ENCODE results near the gene C2orf49. TPM values are rescaled to one million over a fixed set of nuclear protein-coding genes. Genes with fewer than 3 reads are reported as not detected.

The C2orf49 gene
- total RNA-seq, 2 donors from 2014 or later: 18.1 to 22.2 TPM

- no peak for DNase-seq
- H3K36me3 ChIP-seq (ENCODE audit: control insufficient read depth, insufficient read depth, low read length): peaks cover 37% of the 10 kb centered on the region
- H3K27me3 ChIP-seq (ENCODE audit: control insufficient read depth, insufficient read depth, low read length, poor library complexity, severe bottlenecking): no peaks in the 10 kb centered on the region
- H3K9me3 ChIP-seq (ENCODE audit: control insufficient read depth, low read length): no peaks in the 10 kb centered on the region
- Mint-ChIP-seq H3K27ac (no peak overlapping the region), H3K4me1 (no peaks in the 10 kb centered on the region), H3K4me3 (no peak overlapping the region), H3K9me3 (no peaks in the 10 kb centered on the region), H3K36me3 (ENCODE audit: low read depth) (peaks cover 1% of the 10 kb centered on the region), H3K27me3 (ENCODE audit: insufficient read depth) (no peaks in the 10 kb centered on the region)
- no peak overlapping the region for H3K4me3 ChIP-seq (ENCODE audit: low read length)
- no peak overlapping the region for H3K9ac ChIP-seq (ENCODE audit: extremely low read depth, low read length, poor library complexity, severe bottlenecking)
- TF ChIP-seq, protein P1, sequence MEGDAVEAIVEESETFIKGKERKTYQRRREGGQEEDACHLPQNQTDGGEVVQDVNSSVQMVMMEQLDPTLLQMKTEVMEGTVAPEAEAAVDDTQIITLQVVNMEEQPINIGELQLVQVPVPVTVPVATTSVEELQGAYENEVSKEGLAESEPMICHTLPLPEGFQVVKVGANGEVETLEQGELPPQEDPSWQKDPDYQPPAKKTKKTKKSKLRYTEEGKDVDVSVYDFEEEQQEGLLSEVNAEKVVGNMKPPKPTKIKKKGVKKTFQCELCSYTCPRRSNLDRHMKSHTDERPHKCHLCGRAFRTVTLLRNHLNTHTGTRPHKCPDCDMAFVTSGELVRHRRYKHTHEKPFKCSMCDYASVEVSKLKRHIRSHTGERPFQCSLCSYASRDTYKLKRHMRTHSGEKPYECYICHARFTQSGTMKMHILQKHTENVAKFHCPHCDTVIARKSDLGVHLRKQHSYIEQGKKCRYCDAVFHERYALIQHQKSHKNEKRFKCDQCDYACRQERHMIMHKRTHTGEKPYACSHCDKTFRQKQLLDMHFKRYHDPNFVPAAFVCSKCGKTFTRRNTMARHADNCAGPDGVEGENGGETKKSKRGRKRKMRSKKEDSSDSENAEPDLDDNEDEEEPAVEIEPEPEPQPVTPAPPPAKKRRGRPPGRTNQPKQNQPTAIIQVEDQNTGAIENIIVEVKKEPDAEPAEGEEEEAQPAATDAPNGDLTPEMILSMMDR (conservative IDR thresholded peaks at IDR 0.05): no peak
- WGBS, 2 experiments (ENCODE audit: insufficient coverage in 1 of 2, insufficient read length in 1 of 2): 93 to 95% methylated on average over 4 of the region's 4 CpGs
- no peak overlapping the region for H3K27ac ChIP-seq (ENCODE audit: low read depth, low read length)
- no peaks in the 10 kb centered on the region for H3K4me1 ChIP-seq (ENCODE audit: control insufficient read depth, insufficient read depth, low read length)
These were observed 41.6 kb downstream of the C2orf49 start for GRCh38 chr2:105378921-105379383.

DNA sequence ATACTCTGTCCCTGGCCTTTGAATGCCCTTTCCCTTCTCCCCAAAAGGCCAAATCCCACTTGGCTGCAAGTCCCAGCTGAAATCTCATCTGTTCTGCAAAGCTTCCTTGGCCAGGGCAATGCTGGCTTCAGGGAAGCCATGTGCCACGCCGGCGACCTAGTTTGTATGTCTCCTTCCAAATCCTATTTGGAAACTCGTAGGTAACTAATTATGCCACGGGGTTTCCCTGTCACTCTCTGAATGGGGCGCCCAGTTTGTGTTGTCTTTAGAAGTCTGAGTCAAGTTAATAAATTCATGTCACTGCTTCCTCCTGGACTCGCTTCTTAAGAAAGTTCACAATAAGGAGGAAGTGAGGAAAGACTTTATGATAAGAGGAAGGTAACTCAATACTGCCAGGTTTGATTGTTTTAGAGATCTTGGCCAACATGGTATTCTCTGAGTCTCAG lies 42.4 kb downstream of the C2orf49 start:
- TF ChIP-seq, protein P1 (conservative IDR thresholded peaks at IDR 0.05): no peak
- WGBS, 2 experiments (ENCODE audit: insufficient coverage in 1 of 2, insufficient read length in 1 of 2): 93 to 100% methylated on average over 4 to 7 of the region's 7 CpGs

DNA sequence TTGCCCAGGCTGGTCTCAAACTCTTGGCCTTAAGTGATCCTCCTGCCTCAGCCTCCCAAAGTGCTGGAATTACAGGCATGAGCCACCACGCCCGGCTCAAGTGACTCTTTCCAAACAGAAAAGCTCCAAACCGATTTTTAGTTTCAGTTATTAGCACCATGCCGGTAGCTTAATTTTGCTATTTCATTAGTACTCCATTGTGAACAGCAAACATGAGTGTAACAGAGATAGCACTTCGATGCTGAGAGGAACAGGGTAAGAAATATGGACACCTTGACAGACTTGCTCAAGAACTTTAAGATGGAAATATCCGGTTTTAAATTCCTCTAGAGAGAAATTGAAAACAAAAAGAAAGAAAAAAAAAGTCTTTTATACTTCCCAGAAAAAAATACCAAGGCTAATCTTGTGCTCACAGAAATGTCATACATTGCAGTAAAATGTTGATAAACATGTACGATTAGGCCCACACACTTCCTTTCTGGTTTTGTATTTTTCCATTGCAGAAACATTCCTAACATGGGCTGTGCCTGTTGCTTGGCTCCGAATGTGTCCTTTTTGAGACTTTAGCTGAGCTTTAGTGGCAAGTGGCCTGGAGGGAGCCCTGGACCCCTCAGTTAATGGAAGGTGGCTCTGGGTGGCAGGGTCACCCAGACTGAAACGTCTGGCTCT lies 43.2 kb downstream of the C2orf49 start:
- Histone ChIP-seq H3K27me3 (ENCODE audit: control insufficient read depth, insufficient read depth, low read length, poor library complexity, severe bottlenecking) (no peaks in the 10 kb centered on the region), H3K27ac (ENCODE audit: low read depth, low read length) (no peak overlapping the region), H3K4me3 (ENCODE audit: low read length) (no peak overlapping the region), H3K36me3 (ENCODE audit: control insufficient read depth, insufficient read depth, low read length) (peaks cover 52% of the 10 kb centered on the region), H3K9ac (ENCODE audit: extremely low read depth, low read length, poor library complexity, severe bottlenecking) (no peak overlapping the region), H3K9me3 (ENCODE audit: control insufficient read depth, low read length) (no peaks in the 10 kb centered on the region), H3K4me1 (ENCODE audit: control insufficient read depth, insufficient read depth, low read length) (no peaks in the 10 kb centered on the region)
- Mint-ChIP-seq H3K27ac (no peak overlapping the region), H3K9me3 (no peaks in the 10 kb centered on the region), H3K36me3 (ENCODE audit: low read depth) (peaks cover 9% of the 10 kb centered on the region), H3K4me3 (no peak overlapping the region), H3K27me3 (ENCODE audit: insufficient read depth) (no peaks in the 10 kb centered on the region), H3K4me1 (no peaks in the 10 kb centered on the region)
- DNase-seq: no peak
- WGBS, 2 experiments (ENCODE audit: insufficient coverage in 1 of 2, insufficient read length in 1 of 2): 93 to 94% methylated on average over 7 to 9 of the region's 9 CpGs
- TF ChIP-seq, protein P1 (conservative IDR thresholded peaks at IDR 0.05): no peak

More for the DNA sequence above, 42.4 kb downstream of the C2orf49 start:
- H3K27ac ChIP-seq (ENCODE audit: low read depth, low read length): no peak overlapping the region
- H3K27ac Mint-ChIP-seq: no peak overlapping the region
- no peaks in the 10 kb centered on the region for H3K27me3 Mint-ChIP-seq (ENCODE audit: insufficient read depth)
- no peaks in the 10 kb centered on the region for H3K9me3 Mint-ChIP-seq
- DNase-seq: no peak
- H3K9ac ChIP-seq (ENCODE audit: extremely low read depth, low read length, poor library complexity, severe bottlenecking): no peak overlapping the region
- no peaks in the 10 kb centered on the region for H3K4me1 ChIP-seq (ENCODE audit: control insufficient read depth, insufficient read depth, low read length)
- H3K4me1 Mint-ChIP-seq: no peaks in the 10 kb centered on the region
- H3K4me3 Mint-ChIP-seq: no peak overlapping the region
- no peaks in the 10 kb centered on the region for H3K27me3 ChIP-seq (ENCODE audit: control insufficient read depth, insufficient read depth, low read length, poor library complexity, severe bottlenecking)
- peaks cover 44% of the 10 kb centered on the region for H3K36me3 ChIP-seq (ENCODE audit: control insufficient read depth, insufficient read depth, low read length)
- no peak overlapping the region for H3K4me3 ChIP-seq (ENCODE audit: low read length)
- H3K36me3 Mint-ChIP-seq (ENCODE audit: low read depth): peaks cover 2% of the 10 kb centered on the region
- no peaks in the 10 kb centered on the region for H3K9me3 ChIP-seq (ENCODE audit: control insufficient read depth, low read length)
